ENCODE results near the gene FBXO22. TPM values are rescaled to one million over a fixed set of nuclear protein-coding genes. Genes with fewer than 3 reads are reported as not detected.
"Not testable (repeated sequence)": the region's sequence is repeated elsewhere in the genome, so short reads cannot be mapped to it uniquely, and the experiment has no call there.

FBXO22 gene
- polyA plus RNA-seq, 1 of the 3 experiments (the other 2 are of a cell fraction), result 34.8 TPM

- TF ChIP-seq REST (IDR thresholded peaks at IDR 0.05; ENCODE audit: low read depth, low read length), result no peak
- TF ChIP-seq GABPA (IDR thresholded peaks at IDR 0.05; ENCODE audit: low read depth), result no peak
- TF ChIP-seq MEF2A (IDR thresholded peaks at IDR 0.05; ENCODE audit: borderline replicate concordance, low read depth), result no peak
- TF ChIP-seq CTCF (IDR thresholded peaks at IDR 0.05), result no peak
Measured at GRCh38 chr15:75869446-75869845, 34.2 kb upstream of the FBXO22 start (continued).

- H3K9ac ChIP-seq; H2AFZ ChIP-seq (ENCODE audit: low read depth); H3K4me2 ChIP-seq; H3K27me3 ChIP-seq (ENCODE audit: insufficient read depth); H3K9me2 ChIP-seq; H3K4me1 ChIP-seq (ENCODE audit: control insufficient read depth in 1 of 2, insufficient read depth in 2 of 2, low read depth in 1 of 2, low read length in 1 of 2); H3K4me3 ChIP-seq (ENCODE audit: low read depth in 2 of 2, low read length in 1 of 2); H3F3A ChIP-seq (replicated peaks; ENCODE audit: insufficient read depth); CTCF ChIA-PET; H4K20me1 ChIP-seq (ENCODE audit: insufficient read depth); H3K9me3 ChIP-seq; H3K27ac ChIP-seq (ENCODE audit: low read depth in 2 of 2, low read length in 1 of 2); DNase-seq; POLR2A ChIA-PET: not testable (repeated sequence)
- H3K36me3 ChIP-seq (replicated peaks in 1 of 2; ENCODE audit: control insufficient read depth in 1 of 2, insufficient read depth in 2 of 2, low read length in 1 of 2), result peaks cover 28 to 68% of the 10 kb centered on the region in 2 experiments
- peaks cover 36% of the 10 kb centered on the region for H3K79me2 ChIP-seq (ENCODE audit: insufficient read depth)
- WGBS (ENCODE audit: low lambda C conversion rate), result 91% methylated on average over 1 of the region's 1 CpG
Measured at GRCh38 chr15:75871589-75871988, 32.1 kb upstream of the FBXO22 start.

- TF ChIP-seq RCOR1 (IDR thresholded peaks at IDR 0.05; ENCODE audit: low read length) (no peak), PBX3 (IDR thresholded peaks at IDR 0.05) (no peak), NRF1 (IDR thresholded peaks at IDR 0.05; ENCODE audit: low read depth, low read length) (no peak), MEF2A (IDR thresholded peaks at IDR 0.05; ENCODE audit: borderline replicate concordance, low read depth) (no peak), RAD21 (IDR thresholded peaks at IDR 0.05; ENCODE audit: low read length) (no peak)
- no peak overlapping the region for H3K9ac ChIP-seq
- H3K4me3 ChIP-seq (ENCODE audit: low read depth in 2 of 2, low read length in 1 of 2), result no peak overlapping the region
- ChIA-PET CTCF (interaction anchor here (0.6 kb wide), 1 partner anchor 7 kb away, joined by 3 read pairs; no protein-coding TSS in a partner anchor), POLR2A (no interaction called here)
- peaks cover 31 to 70% of the 10 kb centered on the region in 2 experiments for H3K36me3 ChIP-seq (replicated peaks in 1 of 2; ENCODE audit: control insufficient read depth in 1 of 2, insufficient read depth in 2 of 2, low read length in 1 of 2)
- H2AFZ ChIP-seq (ENCODE audit: low read depth), result no peak overlapping the region
- DNase-seq, result no peak
- H3K4me1 ChIP-seq (ENCODE audit: control insufficient read depth in 1 of 2, insufficient read depth in 2 of 2, low read depth in 1 of 2, low read length in 1 of 2), result no peaks in the 10 kb centered on the region; a peak in 1 of 4 replicates
- peaks cover 36% of the 10 kb centered on the region; the same call in 1 of the 2 replicates for H3K79me2 ChIP-seq (ENCODE audit: insufficient read depth)
- 88% methylated on average over 4 of the region's 4 CpGs for WGBS (ENCODE audit: low lambda C conversion rate)
- H3K27ac ChIP-seq (ENCODE audit: low read depth in 2 of 2, low read length in 1 of 2), result no peak overlapping the region
- peaks cover 4% of the 10 kb centered on the region; the same call in 1 of the 2 replicates for H4K20me1 ChIP-seq (ENCODE audit: insufficient read depth)
- no peaks in the 10 kb centered on the region for H3F3A ChIP-seq (replicated peaks; ENCODE audit: insufficient read depth)
- no peaks in the 10 kb centered on the region for H3K9me3 ChIP-seq
- H3K27me3 ChIP-seq (ENCODE audit: insufficient read depth), result no peaks in the 10 kb centered on the region
- no peaks in the 10 kb centered on the region for H3K9me2 ChIP-seq
- H3K4me2 ChIP-seq, result no peak overlapping the region
Measured at GRCh38 chr15:75872403-75872990, 31.2 kb upstream of the FBXO22 start.

All from SK-N-SH (cell line).